OCI-M2 (cell line): ENCODE data around the gene KIF1A.
"Not testable (repeated sequence)": the region's sequence is repeated elsewhere in the genome, so short reads cannot be mapped to it uniquely, and the experiment has no call there.

Experiments used
- DNase-seq: peaks from one replicate; lab custom pipeline; 2025; ENCODE audit not compliant: unreplicated experiment; lab: John Stamatoyannopoulos, UW

KIF1A gene

GRCh38 chr2:240789051-240789453 is 31.0 kb downstream of the KIF1A start:
- DNase-seq, result no peak

GRCh38 chr2:240788482-240788881 is 31.5 kb downstream of the KIF1A start:
- DNase-seq, result no peak

- DNase-seq, result no peak
These were observed 32.2 kb downstream of the KIF1A start for GRCh38 chr2:240787521-240788472.

GRCh38 chr2:240786871-240787311 is 33.1 kb downstream of the KIF1A start:
- DNase-seq, result no peak

- DNase-seq, result no peak
These were observed 33.6 kb downstream of the KIF1A start for GRCh38 chr2:240786355-240786841.

- no peak for DNase-seq
These were observed 34.3 kb downstream of the KIF1A start for GRCh38 chr2:240785424-240786335.

GRCh38 chr2:240784629-240785423 is 35.2 kb downstream of the KIF1A start:
- DNase-seq, result no peak

GRCh38 chr2:240783819-240784621 is 36.0 kb downstream of the KIF1A start:
- no peak for DNase-seq

GRCh38 chr2:240782886-240783818 is 36.9 kb downstream of the KIF1A start:
- no peak for DNase-seq

- DNase-seq, result no peak
These were observed 37.7 kb downstream of the KIF1A start for GRCh38 chr2:240782221-240782885.

- DNase-seq, result no peak
These were observed 38.4 kb downstream of the KIF1A start for GRCh38 chr2:240781471-240782220.

GRCh38 chr2:240780023-240780700 is 39.9 kb downstream of the KIF1A start:
- DNase-seq, result no peak

GRCh38 chr2:240779250-240779832 is 40.7 kb downstream of the KIF1A start:
- not testable (repeated sequence) for DNase-seq

GRCh38 chr2:240778426-240778825 is 41.6 kb downstream of the KIF1A start:
- no peak for DNase-seq

- DNase-seq, result no peak
These were observed 42.4 kb downstream of the KIF1A start for GRCh38 chr2:240777456-240778212.

- DNase-seq, result no peak
These were observed 44.1 kb downstream of the KIF1A start for GRCh38 chr2:240775905-240776304.
